NB4 (cell line): Measurements from ENCODE around the gene NOTUM.
A peak's percentile ranks its signal among the peaks of the same experiment; 100 is the strongest.

Source experiments
- DNase-seq: peaks from one replicate; pipeline ENCODE4 v3.0.0; 2010; ENCODE audit warnings: low read depth
- H3K4me3 ChIP-seq: one replicate; pipeline ENCODE4 v1.5.1; 2011; ENCODE audit warnings: mild to moderate bottlenecking, low read depth, low read length, moderate library complexity
- MYC ChIP-seq: IDR thresholded peaks from 2 replicates; pipeline ENCODE4 v1.6.1; 2011; ENCODE audit warnings: low read depth, low read length
- POLR2A ChIP-seq: IDR thresholded peaks from 2 replicates; pipeline ENCODE4 v1.6.1; 2011; ENCODE audit warnings: mild to moderate bottlenecking; ENCODE audit not compliant: insufficient read length; ENCODE audit errors: extremely low read depth
- TF ChIP-seq, protein P1 (sequence below): IDR thresholded peaks from 2 replicates; pipeline ENCODE4 v1.6.1; 2011; ENCODE audit warnings: low read depth, low read length
- TF ChIP-seq, protein P2 (sequence below): IDR thresholded peaks from one replicate; pipeline ENCODE4 v1.5.1; 2012; ENCODE audit warnings: low read depth, low read length

The NOTUM gene

DNA sequence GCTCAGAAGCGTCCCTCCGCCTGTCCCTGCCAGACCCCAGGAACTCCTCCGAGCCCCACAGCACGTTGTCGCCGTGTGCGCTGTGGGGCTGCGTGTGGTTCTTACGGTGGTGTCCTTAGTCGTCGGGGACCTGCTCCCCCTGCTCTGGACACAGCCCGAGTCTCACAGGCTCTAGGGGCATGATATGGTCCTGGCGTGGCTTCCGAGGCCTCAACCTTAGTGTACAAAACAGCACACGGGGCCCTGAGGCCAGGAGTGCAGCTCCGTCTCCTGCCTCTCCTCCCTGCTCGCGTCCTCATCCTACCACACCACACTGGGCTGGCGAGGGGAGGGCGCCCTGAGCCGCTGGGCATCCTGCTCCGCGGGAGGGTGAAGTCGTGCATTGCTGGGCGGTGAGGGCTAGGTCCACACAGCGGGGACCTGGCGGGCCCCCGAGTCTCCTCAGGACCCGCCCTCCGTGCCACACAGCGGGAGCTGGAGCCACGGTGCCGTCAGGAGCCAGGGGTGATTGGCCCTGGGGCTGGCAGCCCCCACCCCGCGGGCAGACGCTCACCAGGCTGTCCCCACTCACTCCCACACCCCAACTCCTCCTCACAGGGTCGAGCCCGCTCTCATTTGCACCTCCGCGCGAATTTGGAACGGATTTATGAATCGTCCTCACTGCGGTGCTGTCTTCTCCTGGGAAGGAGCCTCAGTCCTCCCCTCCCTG is 32.3 kb downstream of the NOTUM start:
- TF ChIP-seq POLR2A (no peak), MYC (no peak)
- TF ChIP-seq, protein P1, sequence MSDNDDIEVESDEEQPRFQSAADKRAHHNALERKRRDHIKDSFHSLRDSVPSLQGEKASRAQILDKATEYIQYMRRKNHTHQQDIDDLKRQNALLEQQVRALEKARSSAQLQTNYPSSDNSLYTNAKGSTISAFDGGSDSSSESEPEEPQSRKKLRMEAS = no peak
- TF ChIP-seq, protein P2, sequence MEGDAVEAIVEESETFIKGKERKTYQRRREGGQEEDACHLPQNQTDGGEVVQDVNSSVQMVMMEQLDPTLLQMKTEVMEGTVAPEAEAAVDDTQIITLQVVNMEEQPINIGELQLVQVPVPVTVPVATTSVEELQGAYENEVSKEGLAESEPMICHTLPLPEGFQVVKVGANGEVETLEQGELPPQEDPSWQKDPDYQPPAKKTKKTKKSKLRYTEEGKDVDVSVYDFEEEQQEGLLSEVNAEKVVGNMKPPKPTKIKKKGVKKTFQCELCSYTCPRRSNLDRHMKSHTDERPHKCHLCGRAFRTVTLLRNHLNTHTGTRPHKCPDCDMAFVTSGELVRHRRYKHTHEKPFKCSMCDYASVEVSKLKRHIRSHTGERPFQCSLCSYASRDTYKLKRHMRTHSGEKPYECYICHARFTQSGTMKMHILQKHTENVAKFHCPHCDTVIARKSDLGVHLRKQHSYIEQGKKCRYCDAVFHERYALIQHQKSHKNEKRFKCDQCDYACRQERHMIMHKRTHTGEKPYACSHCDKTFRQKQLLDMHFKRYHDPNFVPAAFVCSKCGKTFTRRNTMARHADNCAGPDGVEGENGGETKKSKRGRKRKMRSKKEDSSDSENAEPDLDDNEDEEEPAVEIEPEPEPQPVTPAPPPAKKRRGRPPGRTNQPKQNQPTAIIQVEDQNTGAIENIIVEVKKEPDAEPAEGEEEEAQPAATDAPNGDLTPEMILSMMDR = no peak
- peak overlapping the region; percentile 62 for H3K4me3 ChIP-seq
- DNase-seq = peak; percentile 36

DNA sequence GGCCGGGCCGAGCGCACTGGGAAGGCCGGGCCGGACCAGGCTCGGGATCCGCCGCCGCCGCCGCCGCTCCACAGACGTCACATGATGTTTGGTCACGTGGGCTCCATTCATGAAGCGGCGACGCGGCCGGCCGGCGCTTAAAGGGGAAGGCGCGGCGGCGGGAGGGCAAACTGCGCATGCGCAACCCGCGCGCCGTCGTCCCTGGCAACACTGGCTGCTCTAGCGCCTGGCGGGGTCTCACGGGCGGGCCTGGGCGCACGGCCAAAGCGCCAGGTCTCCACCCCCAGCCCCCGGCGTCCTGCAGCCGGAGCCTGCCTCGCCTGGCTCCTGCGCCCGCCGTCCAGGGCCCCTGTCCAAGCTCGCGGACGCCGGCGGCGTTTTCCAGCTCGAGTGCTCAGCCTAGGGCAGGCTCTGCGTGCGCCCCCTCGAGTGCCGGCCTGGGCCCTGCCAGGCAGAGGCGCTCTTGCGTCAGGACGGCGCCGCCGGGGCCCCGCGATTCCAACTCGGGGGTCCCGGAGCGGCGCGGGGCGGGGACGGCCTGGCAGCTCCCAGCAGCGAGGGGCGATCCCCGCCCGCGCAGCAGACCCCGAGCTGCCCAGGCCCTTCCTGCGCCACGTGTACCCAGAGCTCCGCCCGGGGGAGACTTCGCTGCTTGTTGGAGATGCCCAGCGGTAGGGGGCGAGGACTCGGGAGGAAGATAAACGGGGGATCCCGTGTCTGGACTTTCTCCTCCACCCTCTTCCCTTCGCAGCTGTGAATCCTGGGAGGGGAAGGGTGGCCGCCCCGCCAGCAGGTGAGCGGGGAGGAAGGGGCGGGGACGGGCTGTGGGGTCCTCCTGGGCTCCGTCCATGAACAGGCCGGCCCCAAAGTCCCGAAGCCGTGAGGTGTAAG is 33.1 kb downstream of the NOTUM start, which contains the start of gene MAFG:
Gene MAFG (minus strand): TSS at position 83 of the 891 bp plus-strand sequence. CDS start 4,550 bp downstream, outside the sequence.
- H3K4me3 ChIP-seq = peak within 1 kb of the TSS; percentile 80
- TF ChIP-seq MYC (peak; percentile 56), POLR2A (no peak)
- TF ChIP-seq, protein P1 = peak; percentile 94
- TF ChIP-seq, protein P2 = peak; percentile 27
- DNase-seq = peak; percentile 94

DNA sequence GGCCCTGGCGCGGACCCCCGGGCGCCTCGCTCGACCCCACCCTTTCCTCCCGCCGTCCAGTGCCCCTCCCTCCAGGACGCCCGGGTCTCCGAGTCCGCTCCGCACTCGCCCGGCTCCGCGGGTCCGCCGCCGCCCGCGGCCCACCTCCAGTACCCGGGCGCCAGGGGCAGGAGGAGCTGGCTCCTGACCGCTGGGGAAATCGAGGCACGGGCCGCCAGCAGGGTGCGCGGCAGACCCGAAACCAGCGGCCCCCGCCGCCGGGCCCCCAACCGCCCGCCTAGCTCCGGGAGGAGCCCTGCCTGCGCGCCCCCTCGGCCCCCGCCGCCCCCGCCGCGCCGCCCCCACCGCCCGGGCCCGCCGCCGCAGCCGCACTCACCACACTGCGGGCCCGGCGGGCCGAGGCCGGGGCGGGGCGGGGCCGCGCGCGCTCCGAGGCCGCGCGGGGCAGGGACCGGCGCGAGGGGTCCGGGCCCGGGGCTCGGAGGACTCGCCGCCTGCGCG is 33.8 kb downstream of the NOTUM start:
- no peak for DNase-seq

DNA sequence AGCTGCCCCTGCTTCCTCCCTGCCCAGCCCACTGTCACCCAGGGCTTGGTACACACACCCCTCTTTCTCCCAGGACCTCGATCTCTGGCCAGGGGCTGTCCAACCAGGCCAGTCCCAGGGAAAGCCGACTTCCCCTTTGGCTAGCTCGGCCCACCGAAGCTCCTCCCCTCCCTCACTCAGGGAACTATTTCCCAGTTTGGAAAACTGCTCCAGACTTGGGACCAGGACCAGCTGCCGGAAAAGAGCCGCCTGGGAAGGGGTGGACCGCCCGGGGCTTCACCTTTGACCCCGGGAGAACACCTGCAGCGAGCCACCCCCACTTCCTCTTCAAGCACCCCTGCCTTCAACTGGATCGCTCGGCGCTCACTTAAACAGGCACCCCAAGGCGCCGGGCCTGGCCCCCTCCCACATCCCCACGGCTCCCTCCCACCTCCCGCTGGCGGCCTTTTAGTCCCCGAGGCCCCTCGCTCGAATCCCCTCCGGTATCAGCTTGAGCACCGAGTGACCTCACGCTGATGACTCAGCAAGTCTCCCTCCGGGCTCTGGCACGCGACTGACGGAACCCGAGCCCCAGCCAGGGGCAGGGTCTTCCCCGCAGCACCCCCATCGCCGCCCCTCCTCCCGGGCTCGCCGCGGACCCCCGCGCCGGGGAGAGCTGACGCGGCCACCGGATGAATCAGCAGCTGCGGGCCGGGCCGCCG is 34.4 kb downstream of the NOTUM start:
- DNase-seq = peak; percentile 97
- TF ChIP-seq, protein P2 = no peak
- TF ChIP-seq, protein P1 = peak; percentile 51
- TF ChIP-seq MYC = peak; percentile 49
- peak overlapping the region; percentile 80 for H3K4me3 ChIP-seq

More for the DNA sequence above, 33.8 kb downstream of the NOTUM start:
- peak overlapping the region; percentile 80 for H3K4me3 ChIP-seq
- TF ChIP-seq, protein P2 = no peak

DNA sequence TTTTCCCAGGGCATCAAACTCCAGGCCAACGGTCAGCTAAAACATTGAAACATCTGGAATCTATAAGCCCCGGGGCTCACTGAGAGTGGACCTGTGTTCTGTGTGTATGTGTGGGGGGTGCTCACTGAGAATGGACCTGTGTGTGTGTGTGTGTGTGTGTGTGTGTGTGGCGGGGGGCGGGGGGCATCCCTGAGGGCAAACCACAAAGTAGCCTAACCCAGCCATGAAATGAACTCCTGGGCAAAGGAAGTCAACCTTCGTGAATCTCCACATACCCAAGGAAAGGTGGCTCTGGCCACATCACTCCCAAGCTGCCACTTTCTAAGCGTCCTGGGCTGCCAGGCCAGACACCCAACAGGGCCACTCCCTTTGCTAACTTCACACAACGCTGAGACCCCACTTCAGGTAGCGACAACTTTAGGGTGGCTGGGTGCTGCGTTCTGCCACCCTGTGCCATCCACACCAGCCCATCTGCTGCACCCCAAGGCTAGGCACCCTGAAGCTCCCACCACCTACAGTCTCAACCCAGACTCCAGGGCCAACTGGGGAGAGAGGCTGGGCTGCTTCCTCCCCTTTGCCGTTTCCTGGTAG is 35.0 kb downstream of the NOTUM start:
- no peak for TF ChIP-seq POLR2A
- TF ChIP-seq MYC = no peak
- TF ChIP-seq, protein P2 = no peak
- TF ChIP-seq, protein P1 = no peak
- no peak for DNase-seq
- H3K4me3 ChIP-seq = peak overlapping the region; percentile 80
